Uterus (tissue), 2 donors: ENCODE measurements around the gene CYP2U1.

ENCODE experiments used
- POLR2A ChIP-seq, 2 donors: fragments of 450-650 bp; IDR thresholded peaks; one replicate each; pipeline ENCODE4 v1.6.1; 2016; ENCODE audit warnings: antibody characterized with exemption in 2 of 2, mild to moderate bottlenecking in 1 of 2, moderate library complexity in 1 of 2
- TF ChIP-seq, protein P1 (sequence below), 4 experiments: fragments of 200-600 bp in 2 of 4; fragments of 450-650 bp in 2 of 4; sonication (generic) in 2 of 4; IDR thresholded peaks; one replicate each; pipeline ENCODE4 v1.5.1; 2016 to 2019; ENCODE audit warnings: antibody characterized with exemption in 4 of 4, mild to moderate bottlenecking in 2 of 4, moderate library complexity in 1 of 4

GRCh38 chr4:107935246-107935645 lies 3.9 kb downstream of the CYP2U1 start:
- TF ChIP-seq, protein P1, sequence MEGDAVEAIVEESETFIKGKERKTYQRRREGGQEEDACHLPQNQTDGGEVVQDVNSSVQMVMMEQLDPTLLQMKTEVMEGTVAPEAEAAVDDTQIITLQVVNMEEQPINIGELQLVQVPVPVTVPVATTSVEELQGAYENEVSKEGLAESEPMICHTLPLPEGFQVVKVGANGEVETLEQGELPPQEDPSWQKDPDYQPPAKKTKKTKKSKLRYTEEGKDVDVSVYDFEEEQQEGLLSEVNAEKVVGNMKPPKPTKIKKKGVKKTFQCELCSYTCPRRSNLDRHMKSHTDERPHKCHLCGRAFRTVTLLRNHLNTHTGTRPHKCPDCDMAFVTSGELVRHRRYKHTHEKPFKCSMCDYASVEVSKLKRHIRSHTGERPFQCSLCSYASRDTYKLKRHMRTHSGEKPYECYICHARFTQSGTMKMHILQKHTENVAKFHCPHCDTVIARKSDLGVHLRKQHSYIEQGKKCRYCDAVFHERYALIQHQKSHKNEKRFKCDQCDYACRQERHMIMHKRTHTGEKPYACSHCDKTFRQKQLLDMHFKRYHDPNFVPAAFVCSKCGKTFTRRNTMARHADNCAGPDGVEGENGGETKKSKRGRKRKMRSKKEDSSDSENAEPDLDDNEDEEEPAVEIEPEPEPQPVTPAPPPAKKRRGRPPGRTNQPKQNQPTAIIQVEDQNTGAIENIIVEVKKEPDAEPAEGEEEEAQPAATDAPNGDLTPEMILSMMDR (IDR thresholded peaks at IDR 0.05): no peak
- no peak for TF ChIP-seq POLR2A (IDR thresholded peaks at IDR 0.05)
